PC-9 (cell line): ENCODE measurements around the gene EVI5L.

ENCODE experiments used
- EZH2 ChIP-seq: fragments of 200-600 bp; sonication (generic); IDR thresholded peaks from 2 replicates; pipeline ENCODE4 v1.8.0; 2017; ENCODE audit warnings: antibody characterized with exemption, low read depth
- TF ChIP-seq, protein P1 (sequence below): fragments of 200-600 bp; sonication (generic); conservative IDR thresholded peaks from 2 replicates; pipeline ENCODE4 v1.6.1; 2017; ENCODE audit warnings: mixed run types, antibody characterized with exemption, mild to moderate bottlenecking, moderate library complexity

DNA sequence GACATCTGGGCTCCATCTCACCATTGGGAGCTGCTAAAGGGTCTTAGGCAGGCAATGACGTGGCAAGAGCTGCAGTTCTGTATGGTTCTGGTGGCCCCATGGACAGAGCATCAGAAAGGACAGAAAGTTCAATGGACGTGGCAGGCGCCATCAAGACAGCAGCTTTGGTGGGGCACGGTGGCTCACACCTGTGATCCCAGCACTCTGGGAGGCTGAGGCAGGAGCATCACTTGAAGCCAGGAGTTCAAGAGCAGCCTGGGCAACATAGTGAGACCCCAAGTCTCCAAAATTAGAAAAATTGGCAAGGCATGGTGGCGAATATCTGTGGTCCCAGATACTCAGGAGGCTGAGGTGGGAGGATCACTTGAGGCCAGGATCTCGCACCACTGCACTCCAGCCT, 9.5 kb downstream of the EVI5L start:
- TF ChIP-seq, protein P1, sequence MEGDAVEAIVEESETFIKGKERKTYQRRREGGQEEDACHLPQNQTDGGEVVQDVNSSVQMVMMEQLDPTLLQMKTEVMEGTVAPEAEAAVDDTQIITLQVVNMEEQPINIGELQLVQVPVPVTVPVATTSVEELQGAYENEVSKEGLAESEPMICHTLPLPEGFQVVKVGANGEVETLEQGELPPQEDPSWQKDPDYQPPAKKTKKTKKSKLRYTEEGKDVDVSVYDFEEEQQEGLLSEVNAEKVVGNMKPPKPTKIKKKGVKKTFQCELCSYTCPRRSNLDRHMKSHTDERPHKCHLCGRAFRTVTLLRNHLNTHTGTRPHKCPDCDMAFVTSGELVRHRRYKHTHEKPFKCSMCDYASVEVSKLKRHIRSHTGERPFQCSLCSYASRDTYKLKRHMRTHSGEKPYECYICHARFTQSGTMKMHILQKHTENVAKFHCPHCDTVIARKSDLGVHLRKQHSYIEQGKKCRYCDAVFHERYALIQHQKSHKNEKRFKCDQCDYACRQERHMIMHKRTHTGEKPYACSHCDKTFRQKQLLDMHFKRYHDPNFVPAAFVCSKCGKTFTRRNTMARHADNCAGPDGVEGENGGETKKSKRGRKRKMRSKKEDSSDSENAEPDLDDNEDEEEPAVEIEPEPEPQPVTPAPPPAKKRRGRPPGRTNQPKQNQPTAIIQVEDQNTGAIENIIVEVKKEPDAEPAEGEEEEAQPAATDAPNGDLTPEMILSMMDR, result no peak
- TF ChIP-seq EZH2, result no peak
